ENCODE data around the gene GRB10.

DNA sequence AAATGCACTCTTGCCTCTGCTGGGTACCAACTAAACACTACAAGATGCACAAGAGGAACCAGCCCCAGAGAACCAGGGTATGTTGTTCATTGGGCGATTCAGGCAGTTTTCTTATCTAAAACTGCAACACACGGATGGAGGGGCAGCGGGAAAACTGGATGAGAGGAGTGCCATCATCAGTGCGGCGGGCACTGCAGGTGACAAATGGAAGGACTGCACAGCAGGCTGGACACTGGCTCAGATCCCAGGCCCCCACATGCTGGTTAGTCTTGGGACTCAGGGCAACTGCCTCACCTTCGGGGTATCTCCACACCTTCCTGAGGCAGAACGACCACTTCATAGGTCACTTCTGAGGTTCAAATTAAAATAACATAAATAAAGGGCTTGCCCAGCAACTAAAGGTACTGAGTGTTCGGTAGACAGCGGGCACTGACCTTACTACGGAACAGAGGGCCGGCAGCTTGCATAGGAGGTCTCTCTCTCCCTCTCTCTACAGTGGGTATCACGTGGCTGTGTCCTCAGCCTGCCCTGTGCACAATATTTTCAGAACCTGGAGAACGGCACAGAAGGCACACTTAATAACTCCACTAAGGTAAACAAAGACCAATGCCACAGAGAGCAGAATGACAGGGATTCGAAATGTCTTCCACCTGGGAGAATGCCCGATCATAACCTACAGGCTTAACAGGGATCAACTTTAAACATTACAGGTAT is 72.1 kb downstream of the GRB10 start:
- TF ChIP-seq, protein P1, sequence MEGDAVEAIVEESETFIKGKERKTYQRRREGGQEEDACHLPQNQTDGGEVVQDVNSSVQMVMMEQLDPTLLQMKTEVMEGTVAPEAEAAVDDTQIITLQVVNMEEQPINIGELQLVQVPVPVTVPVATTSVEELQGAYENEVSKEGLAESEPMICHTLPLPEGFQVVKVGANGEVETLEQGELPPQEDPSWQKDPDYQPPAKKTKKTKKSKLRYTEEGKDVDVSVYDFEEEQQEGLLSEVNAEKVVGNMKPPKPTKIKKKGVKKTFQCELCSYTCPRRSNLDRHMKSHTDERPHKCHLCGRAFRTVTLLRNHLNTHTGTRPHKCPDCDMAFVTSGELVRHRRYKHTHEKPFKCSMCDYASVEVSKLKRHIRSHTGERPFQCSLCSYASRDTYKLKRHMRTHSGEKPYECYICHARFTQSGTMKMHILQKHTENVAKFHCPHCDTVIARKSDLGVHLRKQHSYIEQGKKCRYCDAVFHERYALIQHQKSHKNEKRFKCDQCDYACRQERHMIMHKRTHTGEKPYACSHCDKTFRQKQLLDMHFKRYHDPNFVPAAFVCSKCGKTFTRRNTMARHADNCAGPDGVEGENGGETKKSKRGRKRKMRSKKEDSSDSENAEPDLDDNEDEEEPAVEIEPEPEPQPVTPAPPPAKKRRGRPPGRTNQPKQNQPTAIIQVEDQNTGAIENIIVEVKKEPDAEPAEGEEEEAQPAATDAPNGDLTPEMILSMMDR (IDR thresholded peaks at IDR 0.05 in 4 of 5, conservative IDR thresholded peaks at IDR 0.05 in 1 of 5) = no peak
- TF ChIP-seq POLR2A (IDR thresholded peaks at IDR 0.05) = no peak
